ENCODE measurements around the gene KCNK18. TPM values are rescaled to one million over a fixed set of nuclear protein-coding genes. Genes with fewer than 3 reads are reported as not detected.

KCNK18 gene
- total RNA-seq, 2 experiments from 2014 or later: not detected

DNA sequence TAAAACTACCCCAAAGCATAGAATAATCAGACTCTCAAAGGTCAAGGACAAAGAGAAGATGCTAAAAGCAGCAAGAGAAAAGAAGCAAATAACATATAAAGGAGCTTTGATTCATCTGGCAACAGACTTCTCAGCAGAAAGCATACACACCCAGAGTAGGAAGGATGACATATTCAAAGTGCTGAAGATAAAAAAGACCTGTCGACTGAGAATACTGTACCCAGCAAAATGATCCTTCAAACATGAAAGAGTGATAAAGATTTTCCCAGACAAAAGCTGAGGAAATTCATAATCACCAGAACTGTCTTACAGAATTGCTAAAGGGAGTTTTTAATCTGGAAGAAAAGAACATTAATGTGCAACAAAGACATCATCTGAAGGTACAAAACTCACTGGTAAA lies 14.9 kb downstream of the KCNK18 start:
- Histone ChIP-seq H3K4me3 (ENCODE audit: low read length) (no peak overlapping the region), H3K27ac (ENCODE audit: low read depth in 1 of 2, low read length in 2 of 2) (no peak overlapping the region), H3K9me3 (ENCODE audit: control insufficient read depth in 1 of 2, insufficient read depth in 1 of 2, low read length in 2 of 2) (peaks cover 14 to 15% of the 10 kb centered on the region in 2 experiments), H3K4me1 (ENCODE audit: insufficient read depth, low read length) (peaks cover 11% of the 10 kb centered on the region), H3K36me3 (ENCODE audit: insufficient read depth, low read length) (no peaks in the 10 kb centered on the region), H3K27me3 (ENCODE audit: control insufficient read depth in 1 of 2, insufficient read depth in 2 of 2, low read length in 2 of 2) (peaks cover 25 to 28% of the 10 kb centered on the region in 2 experiments)
- Mint-ChIP-seq H3K9me3 (peaks cover 12% of the 10 kb centered on the region), H3K27ac (no peak overlapping the region), H3K4me3 (no peak overlapping the region), H3K4me1 (ENCODE audit: low read depth) (no peaks in the 10 kb centered on the region), H3K36me3 (ENCODE audit: low read depth) (no peaks in the 10 kb centered on the region), H3K27me3 (peaks cover 77% of the 10 kb centered on the region)
- ChIA-PET POLR2A (no interaction called here), CTCF (interaction anchor here (1.0 kb wide), 1 partner anchor 37 kb away, joined by 3 read pairs; no protein-coding TSS in a partner anchor)
- intact Hi-C loops (cut with DNase I, micrococcal nuclease): no loop called here
- no peak for DNase-seq
- no peak for ATAC-seq (ENCODE audit: poor library complexity)
- TF ChIP-seq, protein P1, sequence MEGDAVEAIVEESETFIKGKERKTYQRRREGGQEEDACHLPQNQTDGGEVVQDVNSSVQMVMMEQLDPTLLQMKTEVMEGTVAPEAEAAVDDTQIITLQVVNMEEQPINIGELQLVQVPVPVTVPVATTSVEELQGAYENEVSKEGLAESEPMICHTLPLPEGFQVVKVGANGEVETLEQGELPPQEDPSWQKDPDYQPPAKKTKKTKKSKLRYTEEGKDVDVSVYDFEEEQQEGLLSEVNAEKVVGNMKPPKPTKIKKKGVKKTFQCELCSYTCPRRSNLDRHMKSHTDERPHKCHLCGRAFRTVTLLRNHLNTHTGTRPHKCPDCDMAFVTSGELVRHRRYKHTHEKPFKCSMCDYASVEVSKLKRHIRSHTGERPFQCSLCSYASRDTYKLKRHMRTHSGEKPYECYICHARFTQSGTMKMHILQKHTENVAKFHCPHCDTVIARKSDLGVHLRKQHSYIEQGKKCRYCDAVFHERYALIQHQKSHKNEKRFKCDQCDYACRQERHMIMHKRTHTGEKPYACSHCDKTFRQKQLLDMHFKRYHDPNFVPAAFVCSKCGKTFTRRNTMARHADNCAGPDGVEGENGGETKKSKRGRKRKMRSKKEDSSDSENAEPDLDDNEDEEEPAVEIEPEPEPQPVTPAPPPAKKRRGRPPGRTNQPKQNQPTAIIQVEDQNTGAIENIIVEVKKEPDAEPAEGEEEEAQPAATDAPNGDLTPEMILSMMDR (IDR thresholded peaks at IDR 0.05): no peak

GRCh38 chr10:117214401-117214800 lies 17.1 kb downstream of the KCNK18 start:
- Histone ChIP-seq H3K9me3 (ENCODE audit: control insufficient read depth in 1 of 2, insufficient read depth in 1 of 2, low read length in 2 of 2) (peaks cover 11 to 15% of the 10 kb centered on the region in 2 experiments), H3K36me3 (ENCODE audit: insufficient read depth, low read length) (no peaks in the 10 kb centered on the region), H3K27me3 (ENCODE audit: control insufficient read depth in 1 of 2, insufficient read depth in 2 of 2, low read length in 2 of 2) (peaks cover 23 to 25% of the 10 kb centered on the region in 2 experiments), H3K4me3 (ENCODE audit: low read length) (no peak overlapping the region), H3K4me1 (ENCODE audit: insufficient read depth, low read length) (peaks cover 15% of the 10 kb centered on the region), H3K27ac (ENCODE audit: low read depth in 1 of 2, low read length in 2 of 2) (no peak overlapping the region)
- CTCF ChIA-PET: no interaction called here
- Mint-ChIP-seq H3K9me3 (peaks cover 12% of the 10 kb centered on the region), H3K27me3 (peaks cover 74% of the 10 kb centered on the region), H3K27ac (no peak overlapping the region), H3K4me1 (ENCODE audit: low read depth) (no peaks in the 10 kb centered on the region), H3K4me3 (no peak overlapping the region), H3K36me3 (ENCODE audit: low read depth) (no peaks in the 10 kb centered on the region)
- TF ChIP-seq, protein P1 (IDR thresholded peaks at IDR 0.05): no peak
- intact Hi-C loops (cut with DNase I, micrococcal nuclease): no loop called here
- ATAC-seq (ENCODE audit: poor library complexity) (no peak), DNase-seq (no peak)
- POLR2A ChIA-PET: no interaction called here

- H3K4me1 Mint-ChIP-seq (ENCODE audit: low read depth): no peaks in the 10 kb centered on the region
- ChIA-PET POLR2A (no interaction called here), CTCF (no interaction called here)
- intact Hi-C loops (cut with DNase I, micrococcal nuclease): loop anchor here in 1 of 2 experiments (5.0 kb wide), 1 partner anchor 212 kb away; no protein-coding TSS in a partner anchor
- TF ChIP-seq, protein P1 (IDR thresholded peaks at IDR 0.05): no peak
- no peaks in the 10 kb centered on the region for H3K36me3 ChIP-seq (ENCODE audit: insufficient read depth, low read length)
- DNase-seq: no peak
- no peak overlapping the region for H3K27ac ChIP-seq (ENCODE audit: low read depth in 1 of 2, low read length in 2 of 2)
- H3K9me3 Mint-ChIP-seq: peaks cover 12% of the 10 kb centered on the region
- H3K4me3 Mint-ChIP-seq: no peak overlapping the region
- H3K9me3 ChIP-seq (ENCODE audit: control insufficient read depth in 1 of 2, insufficient read depth in 1 of 2, low read length in 2 of 2): peaks cover 8 to 15% of the 10 kb centered on the region in 2 experiments
- peaks cover 15% of the 10 kb centered on the region for H3K4me1 ChIP-seq (ENCODE audit: insufficient read depth, low read length)
- H3K36me3 Mint-ChIP-seq (ENCODE audit: low read depth): no peaks in the 10 kb centered on the region
- no peak for ATAC-seq (ENCODE audit: poor library complexity)
- no peak overlapping the region for H3K27ac Mint-ChIP-seq
- peaks cover 23 to 25% of the 10 kb centered on the region in 2 experiments for H3K27me3 ChIP-seq (ENCODE audit: control insufficient read depth in 1 of 2, insufficient read depth in 2 of 2, low read length in 2 of 2)
- peaks cover 67% of the 10 kb centered on the region for H3K27me3 Mint-ChIP-seq
- H3K4me3 ChIP-seq (ENCODE audit: low read length): no peak overlapping the region
Measured at GRCh38 chr10:117215079-117215478, 17.8 kb downstream of the KCNK18 start.
